ENCODE measurements around the gene SMIM10L1. TPM values are rescaled to one million over a fixed set of nuclear protein-coding genes. Genes with fewer than 3 reads are reported as not detected.

Gene SMIM10L1
- total RNA-seq, 2 donors from 2014 or later: 14.1 to 18.1 TPM

GRCh38 chr12:11178250-11178649 is 7.3 kb downstream of the SMIM10L1 start:
- ATAC-seq (no peak), DNase-seq (no peak)
- intact Hi-C loops (cut with DNase I): no loop called here

DNA sequence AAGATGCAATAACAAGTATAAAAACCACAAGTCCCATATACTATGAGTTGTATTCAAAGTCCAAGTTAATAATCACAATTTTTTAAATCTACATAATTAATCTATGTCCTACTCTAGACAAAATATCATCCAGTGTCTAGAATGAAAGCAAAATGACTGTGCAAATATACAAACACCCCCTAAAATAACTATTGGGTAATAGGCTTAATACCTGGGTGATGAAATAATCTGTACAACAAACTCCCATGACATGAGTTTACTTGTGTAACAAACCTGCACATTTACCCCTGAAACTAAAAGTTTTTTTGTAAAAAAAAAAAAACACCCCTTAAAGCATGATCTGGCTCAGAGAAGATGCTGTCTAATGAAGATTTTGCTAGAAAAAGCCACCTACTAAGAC is 11.5 kb downstream of the SMIM10L1 start:
- no peak for DNase-seq
- no peak for ATAC-seq

DNA sequence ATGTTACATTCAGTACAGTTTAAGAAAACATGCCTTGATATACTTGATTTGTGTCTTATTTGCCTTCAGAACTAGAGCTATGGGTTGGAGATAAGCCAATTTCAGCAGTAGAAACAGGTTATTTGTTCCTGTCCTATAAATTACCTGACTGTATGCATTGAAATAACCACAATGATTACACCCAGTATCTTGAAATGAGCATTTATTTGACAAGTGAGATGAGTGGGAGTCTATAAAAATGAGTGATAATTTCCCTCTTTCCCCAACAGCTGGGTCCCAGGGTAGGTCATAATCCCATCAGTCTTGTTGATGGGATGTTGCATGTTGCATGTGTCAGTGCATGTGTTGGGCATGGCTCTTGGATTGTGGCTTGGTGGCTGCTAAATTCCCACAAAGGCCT is 12.0 kb downstream of the SMIM10L1 start:
- no peak for ATAC-seq
- intact Hi-C loops (cut with DNase I): no loop called here
- no peak for DNase-seq

More for the DNA sequence above, 11.5 kb downstream of the SMIM10L1 start:
- intact Hi-C loops (cut with DNase I): no loop called here

GRCh38 chr12:11186837-11187236 is 15.8 kb downstream of the SMIM10L1 start, which contains the start of gene TAS2R42:
TSS of gene TAS2R42 (minus strand) at chr12:11186937. CDS start at chr12:11186937, 0 bp downstream.
- ATAC-seq (no peak), DNase-seq (no peak)
- intact Hi-C loops (cut with DNase I): no loop called here

DNA sequence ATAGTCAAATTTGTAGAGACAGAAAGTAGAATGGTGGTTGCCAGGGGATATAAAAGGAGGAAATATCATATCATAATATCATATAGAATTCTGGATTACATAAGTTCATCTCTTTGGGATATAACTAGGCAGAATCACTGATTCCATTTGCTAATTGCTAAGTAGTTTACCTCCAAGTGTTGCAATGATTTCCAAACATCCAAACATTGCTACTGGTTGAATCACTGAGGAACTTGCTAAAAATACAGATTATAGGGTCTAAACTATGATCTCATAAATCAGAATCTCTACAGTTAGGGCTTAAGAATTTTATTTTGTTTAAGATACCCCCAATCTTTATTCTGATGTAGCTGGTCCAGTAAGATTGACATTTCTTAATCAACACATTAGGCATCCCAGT is 31.8 kb downstream of the SMIM10L1 start:
- ATAC-seq (no peak), DNase-seq (no peak)
- intact Hi-C loops (cut with DNase I): loop anchor here in 1 of 2 donors (5.0 kb wide), 1 partner anchor 436 kb away; no protein-coding TSS in a partner anchor

DNA sequence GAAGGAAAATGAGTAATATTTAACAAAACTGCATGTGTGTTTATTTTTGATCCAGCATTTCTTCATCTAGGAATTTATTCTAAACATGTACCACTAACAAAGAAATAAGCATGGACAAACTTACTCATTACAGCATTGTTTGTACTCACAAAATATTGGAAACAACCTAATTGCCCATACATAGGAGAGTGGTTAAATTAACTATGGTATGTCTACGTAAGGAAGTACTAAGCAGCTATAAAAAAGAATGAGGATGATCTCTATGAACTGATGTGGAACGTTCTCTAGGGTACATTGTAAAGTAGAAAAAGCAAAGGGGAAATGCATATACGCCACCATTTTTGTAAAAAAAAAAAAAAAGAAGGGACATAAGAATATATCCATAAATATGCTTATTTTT is 33.2 kb downstream of the SMIM10L1 start:
- ATAC-seq (no peak), DNase-seq (no peak)
- intact Hi-C loops (cut with DNase I): loop anchor here in 1 of 2 donors (5.0 kb wide), 1 partner anchor 437 kb away; no protein-coding TSS in a partner anchor

GRCh38 chr12:11209113-11209512 is 38.1 kb downstream of the SMIM10L1 start:
- intact Hi-C loops (cut with DNase I): loop anchor here in 1 of 2 donors (5.0 kb wide), 1 partner anchor 427 kb away; no protein-coding TSS in a partner anchor
- DNase-seq: no peak

More at GRCh38 chr12:11209113-11209512, 38.1 kb downstream of the SMIM10L1 start:
- ATAC-seq: no peak

Other genes with a start within 250 kb of the SMIM10L1 start
- not detected for gene PRH2, start 242.0 kb upstream of the SMIM10L1 start, total RNA-seq
- gene TAS2R14, start 231.9 kb upstream of the SMIM10L1 start, total RNA-seq: under 1 TPM; 0.88 to 0.94 TPM
- gene TAS2R50, start 184.3 kb upstream of the SMIM10L1 start, total RNA-seq: under 1 TPM; 0.29 to 0.84 TPM
- gene TAS2R20, start 172.9 kb upstream of the SMIM10L1 start, total RNA-seq: under 1 TPM; 0.27 to 0.94 TPM
- 1 to 10 TPM; 1.2 TPM for gene TAS2R19, start 148.6 kb upstream of the SMIM10L1 start, total RNA-seq
- 1 to 10 TPM in 1 of 2 donors, under 1 TPM in 1; 0.68 to 1.3 TPM for gene TAS2R31, start 139.8 kb upstream of the SMIM10L1 start, total RNA-seq
- under 1 TPM; 0.50 to 0.81 TPM for gene TAS2R46, start 108.9 kb upstream of the SMIM10L1 start, total RNA-seq
- not detected for gene TAS2R43, start 78.9 kb upstream of the SMIM10L1 start, total RNA-seq
- 1 to 10 TPM in 1 of 2 donors, under 1 TPM in 1; 0.97 to 1.5 TPM for gene TAS2R30, start 36.5 kb upstream of the SMIM10L1 start, total RNA-seq
- not detected for gene TAS2R42, start 15.7 kb downstream of the SMIM10L1 start, total RNA-seq
- not detected for gene PRB3, start 98.5 kb downstream of the SMIM10L1 start, total RNA-seq
- gene PRB4, start 139.2 kb downstream of the SMIM10L1 start, total RNA-seq: not detected
- not detected for gene PRB2, start 224.4 kb downstream of the SMIM10L1 start, total RNA-seq

Measured in left cardiac atrium (tissue), 4 donors.